Mammary epithelial cell (primary cell): Measurements from ENCODE around the gene ZC3H4.

Experiments
- EZH2 ChIP-seq: IDR thresholded peaks from 2 replicates; pipeline ENCODE4 v1.6.1; 2012; ENCODE audit warnings: low read length, inconsistent platforms, borderline replicate concordance
- TF ChIP-seq, protein P1 (sequence below), 2 donors: IDR thresholded peaks in 1 of 2; conservative IDR thresholded peaks in 1 of 2; 2 replicates each; pipeline ENCODE4 v1.5.1; 2011 to 2012; ENCODE audit warnings: inconsistent platforms in 2 of 2, low read length in 2 of 2, mild to moderate bottlenecking in 2 of 2, control low read depth in 1 of 2, low read depth in 1 of 2; ENCODE audit not compliant: insufficient read depth in 1 of 2; ENCODE audit errors: extremely low read depth in 1 of 2

- TF ChIP-seq, protein P1, sequence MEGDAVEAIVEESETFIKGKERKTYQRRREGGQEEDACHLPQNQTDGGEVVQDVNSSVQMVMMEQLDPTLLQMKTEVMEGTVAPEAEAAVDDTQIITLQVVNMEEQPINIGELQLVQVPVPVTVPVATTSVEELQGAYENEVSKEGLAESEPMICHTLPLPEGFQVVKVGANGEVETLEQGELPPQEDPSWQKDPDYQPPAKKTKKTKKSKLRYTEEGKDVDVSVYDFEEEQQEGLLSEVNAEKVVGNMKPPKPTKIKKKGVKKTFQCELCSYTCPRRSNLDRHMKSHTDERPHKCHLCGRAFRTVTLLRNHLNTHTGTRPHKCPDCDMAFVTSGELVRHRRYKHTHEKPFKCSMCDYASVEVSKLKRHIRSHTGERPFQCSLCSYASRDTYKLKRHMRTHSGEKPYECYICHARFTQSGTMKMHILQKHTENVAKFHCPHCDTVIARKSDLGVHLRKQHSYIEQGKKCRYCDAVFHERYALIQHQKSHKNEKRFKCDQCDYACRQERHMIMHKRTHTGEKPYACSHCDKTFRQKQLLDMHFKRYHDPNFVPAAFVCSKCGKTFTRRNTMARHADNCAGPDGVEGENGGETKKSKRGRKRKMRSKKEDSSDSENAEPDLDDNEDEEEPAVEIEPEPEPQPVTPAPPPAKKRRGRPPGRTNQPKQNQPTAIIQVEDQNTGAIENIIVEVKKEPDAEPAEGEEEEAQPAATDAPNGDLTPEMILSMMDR (conservative IDR thresholded peaks at IDR 0.05 in 1 of 2, IDR thresholded peaks at IDR 0.05 in 1 of 2; ENCODE audit: extremely low read depth in 1 of 2, insufficient read depth in 1 of 2, low read depth in 1 of 2, low read length in 2 of 2): no peak
- TF ChIP-seq EZH2: no peak
Observed at GRCh38 chr19:47105874-47106273, 7.7 kb downstream of the ZC3H4 start.
